MM.1S (cell line): Measurements from ENCODE around the gene NPLOC4.

Experiments used
- DNase-seq: peaks from one replicate; pipeline ENCODE4 v3.0.0-alpha.2; 2015
- H2AFZ ChIP-seq: fragments of 300-600 bp; sonication (generic); 2 replicates; pipeline ENCODE4 v1.6.0; 2016; ENCODE audit warnings: antibody characterized with exemption, low read length
- H3F3A ChIP-seq: fragments of 300-600 bp; sonication (generic); 2 replicates; pipeline ENCODE4 v1.6.1; 2016; ENCODE audit warnings: mild to moderate bottlenecking, antibody characterized with exemption, low read length, moderate library complexity, mixed read lengths; ENCODE audit not compliant: insufficient read depth
- H3K27ac ChIP-seq: fragments of 300-600 bp; sonication (generic); 2 replicates; pipeline ENCODE4 v1.5.1; 2016; ENCODE audit warnings: mild to moderate bottlenecking, low read length
- H3K27me3 ChIP-seq: fragments of 300-600 bp; sonication (generic); replicated peaks from 2 replicates; pipeline ENCODE4 v1.6.0; 2016; ENCODE audit warnings: low read length; ENCODE audit not compliant: insufficient read depth
- H3K36me3 ChIP-seq: fragments of 300-600 bp; sonication (generic); replicated peaks from 2 replicates; pipeline ENCODE4 v1.6.1; 2016; ENCODE audit warnings: mild to moderate bottlenecking, low read length, mixed read lengths; ENCODE audit not compliant: insufficient read depth
- H3K4me1 ChIP-seq: fragments of 300-600 bp; sonication (generic); 2 replicates; pipeline ENCODE4 v1.6.1; 2016; ENCODE audit warnings: low read length, mixed read lengths
- H3K4me2 ChIP-seq: fragments of 300-600 bp; sonication (generic); 2 replicates; pipeline ENCODE4 v1.6.0; 2016; ENCODE audit warnings: low read depth, low read length
- H3K4me3 ChIP-seq: fragments of 300-600 bp; sonication (generic); 2 replicates; pipeline ENCODE4 v1.5.1; 2016; ENCODE audit warnings: low read length, mixed read lengths
- H3K79me2 ChIP-seq: fragments of 300-600 bp; sonication (generic); 2 replicates; pipeline ENCODE4 v1.6.1; 2016; ENCODE audit warnings: mixed run types, low read length, mixed read lengths
- H3K9ac ChIP-seq: fragments of 300-600 bp; sonication (generic); 2 replicates; pipeline ENCODE4 v1.6.1; 2016; ENCODE audit warnings: low read length, mixed read lengths
- H3K9me2 ChIP-seq: fragments of 300-600 bp; sonication (generic); replicated peaks from 2 replicates; pipeline ENCODE4 v1.6.1; 2016; ENCODE audit warnings: mild to moderate bottlenecking, low read length, mixed read lengths; ENCODE audit not compliant: insufficient read depth
- H3K9me3 ChIP-seq: fragments of 300-600 bp; sonication (generic); replicated peaks from 2 replicates; pipeline ENCODE4 v1.6.1; 2016; ENCODE audit warnings: mild to moderate bottlenecking, low read length, mixed read lengths; ENCODE audit not compliant: insufficient read depth
- H4K20me1 ChIP-seq: fragments of 300-600 bp; sonication (generic); 2 replicates; pipeline ENCODE4 v1.6.1; 2016; ENCODE audit warnings: mild to moderate bottlenecking, low read length, moderate library complexity, mixed read lengths; ENCODE audit not compliant: insufficient read depth
- CTCF ChIP-seq: fragments of 300-600 bp; sonication (generic); IDR thresholded peaks from 2 replicates; pipeline ENCODE4 v1.5.1; 2016; ENCODE audit warnings: antibody characterized with exemption, low read length, mixed read lengths
- EZH2 ChIP-seq: fragments of 300-600 bp; sonication (generic); optimal IDR thresholded peaks from 2 replicates; pipeline ENCODE3; 2017; ENCODE audit warnings: low read depth, mild to moderate bottlenecking, antibody characterized with exemption, low read length, mixed read lengths
- EZH2phosphoT487 ChIP-seq: fragments of 300-600 bp; sonication (generic); IDR thresholded peaks from 2 replicates; pipeline ENCODE4 v1.6.1; 2018; ENCODE audit warnings: antibody characterized with exemption, low read length

The NPLOC4 gene

GRCh38 chr17:81543756-81544155 is 93.2 kb downstream of the NPLOC4 start:
- H3K9me3 ChIP-seq: no peaks in the 10 kb centered on the region
- DNase-seq: no peak
- no peak for TF ChIP-seq EZH2phosphoT487
- no peak for TF ChIP-seq EZH2
- no peak for TF ChIP-seq CTCF
- no peak overlapping the region for H3K4me2 ChIP-seq
- H3K4me1 ChIP-seq: no peaks in the 10 kb centered on the region
- no peak overlapping the region for H2AFZ ChIP-seq
- H3K27ac ChIP-seq: no peak overlapping the region
- no peaks in the 10 kb centered on the region for H3K9me2 ChIP-seq
- H3F3A ChIP-seq: no peaks in the 10 kb centered on the region
- H3K27me3 ChIP-seq: no peaks in the 10 kb centered on the region
- H4K20me1 ChIP-seq: no peaks in the 10 kb centered on the region
- H3K4me3 ChIP-seq: no peak overlapping the region
- H3K36me3 ChIP-seq: no peaks in the 10 kb centered on the region
- no peaks in the 10 kb centered on the region for H3K79me2 ChIP-seq
- H3K9ac ChIP-seq: no peak overlapping the region

GRCh38 chr17:81543339-81543675 is 93.6 kb downstream of the NPLOC4 start:
- Histone ChIP-seq H3K9ac (no peak overlapping the region), H3K27me3 (no peaks in the 10 kb centered on the region), H3K36me3 (no peaks in the 10 kb centered on the region), H3K4me3 (no peak overlapping the region), H3K4me2 (no peak overlapping the region), H2AFZ (no peak overlapping the region), H3K27ac (no peak overlapping the region), H3K79me2 (no peaks in the 10 kb centered on the region), H4K20me1 (no peaks in the 10 kb centered on the region), H3K4me1 (no peaks in the 10 kb centered on the region), H3K9me3 (no peaks in the 10 kb centered on the region), H3K9me2 (no peaks in the 10 kb centered on the region), H3F3A (no peaks in the 10 kb centered on the region)
- no peak for DNase-seq
- TF ChIP-seq EZH2 (no peak), EZH2phosphoT487 (no peak), CTCF (no peak)

- TF ChIP-seq EZH2phosphoT487: no peak
- TF ChIP-seq EZH2: no peak
- no peak for TF ChIP-seq CTCF
- Histone ChIP-seq H3K9ac (no peak overlapping the region), H3K4me1 (no peaks in the 10 kb centered on the region), H3K4me3 (no peak overlapping the region), H3F3A (no peaks in the 10 kb centered on the region), H4K20me1 (no peaks in the 10 kb centered on the region), H3K27me3 (no peaks in the 10 kb centered on the region), H2AFZ (no peak overlapping the region), H3K9me3 (no peaks in the 10 kb centered on the region), H3K79me2 (no peaks in the 10 kb centered on the region), H3K27ac (no peak overlapping the region), H3K9me2 (no peaks in the 10 kb centered on the region), H3K4me2 (no peak overlapping the region), H3K36me3 (no peaks in the 10 kb centered on the region)
- no peak for DNase-seq
Observed at GRCh38 chr17:81542431-81543338, 94.2 kb downstream of the NPLOC4 start.
